ENCODE results near the gene PACRG.

PACRG gene

GRCh38 chr6:163259689-163260088, 531.9 kb downstream of the PACRG start:
- no peak for DNase-seq

- no peak for DNase-seq
Observed at GRCh38 chr6:163260111-163260895, 532.5 kb downstream of the PACRG start.

- no peak for DNase-seq
Observed at GRCh38 chr6:163260911-163261310, 533.1 kb downstream of the PACRG start.

GRCh38 chr6:163261361-163261760, 533.6 kb downstream of the PACRG start:
- DNase-seq: no peak

GRCh38 chr6:163262080-163262479, 534.3 kb downstream of the PACRG start:
- DNase-seq: no peak

- no peak for DNase-seq
Observed at GRCh38 chr6:163263196-163263595, 535.4 kb downstream of the PACRG start.

- DNase-seq: no peak
Observed at GRCh38 chr6:163263998-163264661, 536.4 kb downstream of the PACRG start.

- no peak for DNase-seq
Observed at GRCh38 chr6:163264662-163265035, 536.9 kb downstream of the PACRG start.

- no peak for DNase-seq
Observed at GRCh38 chr6:163281634-163282033, 553.9 kb downstream of the PACRG start.

GRCh38 chr6:163282672-163283071, 554.9 kb downstream of the PACRG start:
- DNase-seq: no peak

- no peak for DNase-seq
Observed at GRCh38 chr6:163284151-163284550, 556.4 kb downstream of the PACRG start.

- DNase-seq: no peak
Observed at GRCh38 chr6:163285691-163286090, 557.9 kb downstream of the PACRG start.

- no peak for DNase-seq
Observed at GRCh38 chr6:163287626-163288025, 559.9 kb downstream of the PACRG start.

- DNase-seq: no peak
Observed at GRCh38 chr6:163288066-163288465, 560.3 kb downstream of the PACRG start.

GRCh38 chr6:163288915-163289314, 561.1 kb downstream of the PACRG start:
- no peak for DNase-seq

- no peak for DNase-seq
Observed at GRCh38 chr6:163289447-163289846, 561.7 kb downstream of the PACRG start.

GRCh38 chr6:163290545-163291274, 562.9 kb downstream of the PACRG start:
- DNase-seq: no peak

GRCh38 chr6:163291622-163292021, 563.8 kb downstream of the PACRG start:
- DNase-seq: no peak

- peak; percentile 19 for DNase-seq
Observed at GRCh38 chr6:163293286-163293685, 565.5 kb downstream of the PACRG start.

- DNase-seq: peak; percentile 59
Observed at GRCh38 chr6:163294734-163295133, 567.0 kb downstream of the PACRG start.

- DNase-seq: peak; percentile 11
Observed at GRCh38 chr6:163296835-163297519, 569.2 kb downstream of the PACRG start.

GRCh38 chr6:163298079-163298830, 570.5 kb downstream of the PACRG start:
- DNase-seq: no peak
